Activated naive CD8-positive, alpha-beta T cell treated with anti-CD3 and anti-CD28 coated beads, Interleukin-2, amount 50 U/mL, for 24 hours (primary cell): ENCODE data around the gene CLTA.
A peak's percentile ranks its signal among the peaks of the same experiment; 100 is the strongest.

Experiments used
- ATAC-seq: fragments of 150-1000 bp; cut with Tn5 transposase; one replicate; pipeline ENCODE4 v1.10.0; 2021
- DNase-seq: peaks from one replicate; pipeline ENCODE4 v3.0.0; 2021
- H3K27ac Mint-ChIP-seq: one replicate; pipeline ENCODE4 v1.8.0; 2021; ENCODE audit warnings: mild to moderate bottlenecking, mixed read lengths
- H3K27me3 Mint-ChIP-seq: one replicate; pipeline ENCODE4 v1.8.0; 2021; ENCODE audit warnings: mixed read lengths
- H3K36me3 Mint-ChIP-seq: one replicate; pipeline ENCODE4 v1.8.0; 2021; ENCODE audit warnings: low read depth, mixed read lengths
- H3K4me1 Mint-ChIP-seq: one replicate; pipeline ENCODE4 v1.8.0; 2021; ENCODE audit warnings: mixed read lengths
- H3K4me3 Mint-ChIP-seq: one replicate; pipeline ENCODE4 v1.8.0; 2021; ENCODE audit warnings: mild to moderate bottlenecking, moderate library complexity, mixed read lengths
- H3K9me3 Mint-ChIP-seq: one replicate; pipeline ENCODE4 v1.8.0; 2021; ENCODE audit warnings: mixed read lengths

The CLTA gene

GRCh38 chr9:36191290-36191645 is 547 bp downstream of the CLTA start:
- H3K27me3 Mint-ChIP-seq: peaks cover 6% of the 10 kb centered on the region
- H3K4me1 Mint-ChIP-seq: peaks cover 48% of the 10 kb centered on the region
- peak overlapping the region; percentile 98 for H3K4me3 Mint-ChIP-seq
- ATAC-seq: no peak
- H3K27ac Mint-ChIP-seq: peak overlapping the region; percentile 69
- peaks cover 23% of the 10 kb centered on the region for H3K36me3 Mint-ChIP-seq
- no peaks in the 10 kb centered on the region for H3K9me3 Mint-ChIP-seq
- peak; percentile 46 for DNase-seq

DNA sequence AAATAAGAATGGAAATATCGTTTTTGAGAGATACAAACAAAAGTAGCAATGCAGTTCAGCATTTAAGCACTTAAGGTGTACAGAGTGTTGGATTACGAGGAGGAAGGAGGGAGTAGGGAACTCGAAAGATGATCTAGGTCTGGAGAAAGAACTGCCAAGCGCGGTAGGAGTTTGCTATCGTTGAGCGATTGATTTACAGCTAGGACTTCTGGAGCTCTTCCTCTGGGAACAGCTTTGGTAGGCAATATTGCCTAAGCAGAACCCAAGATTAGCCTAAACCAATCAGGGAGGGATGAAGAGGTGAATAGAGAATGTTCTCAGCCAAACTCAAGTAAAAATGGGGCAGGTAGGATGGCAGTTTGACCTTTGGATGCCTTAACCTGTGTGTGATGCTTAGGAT is 965 bp downstream of the CLTA start:
- peak overlapping the region; percentile 98 for H3K4me3 Mint-ChIP-seq
- peaks cover 25% of the 10 kb centered on the region for H3K36me3 Mint-ChIP-seq
- H3K27ac Mint-ChIP-seq: peak overlapping the region; percentile 69
- no peaks in the 10 kb centered on the region for H3K9me3 Mint-ChIP-seq
- DNase-seq (no peak), ATAC-seq (no peak)
- peaks cover 48% of the 10 kb centered on the region for H3K4me1 Mint-ChIP-seq
- H3K27me3 Mint-ChIP-seq: peaks cover 6% of the 10 kb centered on the region

- Mint-ChIP-seq H3K27ac (no peak overlapping the region), H3K4me1 (peaks cover 46% of the 10 kb centered on the region), H3K27me3 (peaks cover 6% of the 10 kb centered on the region)
Measured at GRCh38 chr9:36192196-36192595, 1.5 kb downstream of the CLTA start.

DNA sequence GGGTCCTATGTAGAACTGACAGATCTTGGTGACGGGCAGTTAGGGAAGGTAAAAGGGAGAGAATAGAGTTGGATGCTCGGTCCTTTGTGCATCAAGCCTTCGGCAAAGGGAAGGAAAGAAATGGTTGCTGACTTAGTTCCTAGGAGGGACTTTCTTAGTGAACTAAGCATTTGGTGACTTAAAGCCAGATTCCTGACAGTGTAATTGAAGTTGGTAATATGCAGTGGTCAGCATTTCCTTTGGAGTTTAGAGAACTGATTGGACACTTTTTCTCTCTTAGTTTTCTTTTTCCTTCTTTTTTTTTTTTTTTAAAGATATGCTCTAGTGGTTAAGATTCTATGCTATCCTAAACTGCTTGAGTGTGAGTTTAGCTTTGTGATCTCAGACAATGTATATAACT is 2.3 kb downstream of the CLTA start:
- no peaks in the 10 kb centered on the region for H3K9me3 Mint-ChIP-seq
- peak overlapping the region; percentile 98 for H3K4me3 Mint-ChIP-seq
- ATAC-seq (no peak), DNase-seq (no peak)
- peaks cover 45% of the 10 kb centered on the region for H3K4me1 Mint-ChIP-seq
- peaks cover 32% of the 10 kb centered on the region for H3K36me3 Mint-ChIP-seq
- peak overlapping the region; percentile 35 for H3K27ac Mint-ChIP-seq
- peaks cover 6% of the 10 kb centered on the region for H3K27me3 Mint-ChIP-seq

More at GRCh38 chr9:36192196-36192595, 1.5 kb downstream of the CLTA start:
- H3K4me3 Mint-ChIP-seq: peak overlapping the region; percentile 98
- peaks cover 27% of the 10 kb centered on the region for H3K36me3 Mint-ChIP-seq
- ATAC-seq: no peak
- no peak for DNase-seq
- H3K9me3 Mint-ChIP-seq: no peaks in the 10 kb centered on the region

GRCh38 chr9:36194326-36195000 is 3.7 kb downstream of the CLTA start:
- peaks cover 37% of the 10 kb centered on the region for H3K36me3 Mint-ChIP-seq

GRCh38 chr9:36204906-36205547 is 14.3 kb downstream of the CLTA start:
- H3K27ac Mint-ChIP-seq: no peak overlapping the region
- peaks cover 45% of the 10 kb centered on the region for H3K4me1 Mint-ChIP-seq
- H3K36me3 Mint-ChIP-seq: peaks cover 77% of the 10 kb centered on the region
- ATAC-seq: no peak
- no peak overlapping the region for H3K4me3 Mint-ChIP-seq
- no peak for DNase-seq
- H3K9me3 Mint-ChIP-seq: no peaks in the 10 kb centered on the region
- H3K27me3 Mint-ChIP-seq: no peaks in the 10 kb centered on the region

More at GRCh38 chr9:36194326-36195000, 3.7 kb downstream of the CLTA start:
- Mint-ChIP-seq H3K4me1 (peaks cover 45% of the 10 kb centered on the region), H3K27ac (no peak overlapping the region), H3K4me3 (no peak overlapping the region), H3K27me3 (peaks cover 2% of the 10 kb centered on the region), H3K9me3 (no peaks in the 10 kb centered on the region)
- ATAC-seq (no peak), DNase-seq (no peak)

DNA sequence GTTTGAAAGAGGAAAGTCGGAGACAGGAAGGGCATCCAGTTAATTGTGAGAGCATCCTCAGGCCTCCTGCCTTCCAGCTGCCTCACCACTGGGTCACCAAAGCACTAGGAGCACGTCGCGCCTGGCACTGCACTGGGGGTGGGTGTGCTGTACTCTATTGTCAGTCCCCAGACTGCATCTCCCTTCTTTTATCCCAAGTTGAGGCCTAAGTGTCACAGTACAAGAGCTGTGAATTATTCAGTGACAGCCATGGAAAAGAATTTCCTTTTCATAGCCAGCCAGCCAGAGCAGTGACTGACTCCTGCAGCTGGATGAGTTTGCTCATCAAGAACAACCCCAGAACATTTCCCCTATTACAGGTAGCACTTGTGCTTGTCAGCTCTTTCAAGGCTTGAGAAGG is 16.3 kb downstream of the CLTA start:
- ATAC-seq (no peak), DNase-seq (no peak)
- peaks cover 76% of the 10 kb centered on the region for H3K36me3 Mint-ChIP-seq
- H3K27ac Mint-ChIP-seq: peak overlapping the region; percentile 82
- no peaks in the 10 kb centered on the region for H3K9me3 Mint-ChIP-seq
- H3K4me3 Mint-ChIP-seq: no peak overlapping the region
- peaks cover 50% of the 10 kb centered on the region for H3K4me1 Mint-ChIP-seq
- no peaks in the 10 kb centered on the region for H3K27me3 Mint-ChIP-seq

- peaks cover 72% of the 10 kb centered on the region for H3K36me3 Mint-ChIP-seq
- peak overlapping the region; percentile 82 for H3K27ac Mint-ChIP-seq
- peaks cover 50% of the 10 kb centered on the region for H3K4me1 Mint-ChIP-seq
- no peaks in the 10 kb centered on the region for H3K27me3 Mint-ChIP-seq
- H3K9me3 Mint-ChIP-seq: no peaks in the 10 kb centered on the region
- ATAC-seq (peak; percentile 55), DNase-seq (no peak)
- H3K4me3 Mint-ChIP-seq: peak overlapping the region; percentile 8
Measured at GRCh38 chr9:36207546-36208012, 16.9 kb downstream of the CLTA start.

DNA sequence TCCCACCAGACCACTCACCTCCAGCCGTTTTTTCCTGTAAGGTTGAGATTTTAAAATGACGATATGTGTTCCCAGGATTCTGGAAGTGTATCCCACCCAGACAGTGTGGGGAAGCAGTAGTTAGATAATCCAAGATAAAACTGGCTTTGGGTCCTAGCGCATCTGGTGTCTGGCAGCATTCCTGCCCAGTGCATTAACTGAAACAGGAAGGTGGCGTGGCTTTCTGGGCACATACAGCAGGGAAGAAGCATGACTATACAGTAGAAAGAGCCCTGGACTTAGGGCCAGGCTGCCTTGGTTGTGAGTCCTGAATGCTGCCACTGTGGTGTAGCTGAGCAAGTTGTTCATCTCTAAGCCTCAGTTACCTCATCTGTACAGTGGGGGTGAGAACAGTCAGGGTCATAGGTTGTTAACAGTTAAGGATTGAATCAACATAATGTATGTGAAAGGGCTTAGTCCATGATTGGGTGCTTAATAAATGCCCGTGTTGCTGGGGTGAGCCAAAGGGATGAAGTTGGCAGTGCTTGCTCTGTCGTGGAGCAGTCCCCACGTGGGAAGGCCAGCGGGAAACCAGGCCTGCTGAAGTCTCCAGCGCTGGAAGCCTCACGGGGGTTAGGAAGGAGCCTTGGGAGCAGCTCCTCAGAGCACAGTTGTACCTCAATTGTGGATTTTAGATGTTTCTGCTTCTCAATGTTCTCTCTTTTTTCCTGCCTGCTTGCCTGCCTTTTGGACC is 18.0 kb downstream of the CLTA start:
- H3K36me3 Mint-ChIP-seq: peaks cover 71% of the 10 kb centered on the region
- ATAC-seq: no peak

GRCh38 chr9:36210722-36211121 is 20.0 kb downstream of the CLTA start:
- Mint-ChIP-seq H3K4me1 (peaks cover 57% of the 10 kb centered on the region), H3K9me3 (no peaks in the 10 kb centered on the region), H3K27ac (peak overlapping the region; percentile 37), H3K4me3 (no peak overlapping the region), H3K27me3 (no peaks in the 10 kb centered on the region), H3K36me3 (peaks cover 58% of the 10 kb centered on the region)
- DNase-seq (no peak), ATAC-seq (no peak)

More for the DNA sequence above, 18.0 kb downstream of the CLTA start:
- Mint-ChIP-seq H3K27ac (peak overlapping the region; percentile 82), H3K4me3 (no peak overlapping the region), H3K27me3 (no peaks in the 10 kb centered on the region), H3K4me1 (peaks cover 56% of the 10 kb centered on the region), H3K9me3 (no peaks in the 10 kb centered on the region)
- DNase-seq: no peak

- H3K9me3 Mint-ChIP-seq: no peaks in the 10 kb centered on the region
- no peak for DNase-seq
- H3K4me1 Mint-ChIP-seq: peaks cover 52% of the 10 kb centered on the region
- no peak overlapping the region for H3K4me3 Mint-ChIP-seq
- H3K27me3 Mint-ChIP-seq: no peaks in the 10 kb centered on the region
- H3K36me3 Mint-ChIP-seq: peaks cover 57% of the 10 kb centered on the region
- H3K27ac Mint-ChIP-seq: peak overlapping the region; percentile 37
- no peak for ATAC-seq
Measured at GRCh38 chr9:36211510-36211909, 20.8 kb downstream of the CLTA start.

DNA sequence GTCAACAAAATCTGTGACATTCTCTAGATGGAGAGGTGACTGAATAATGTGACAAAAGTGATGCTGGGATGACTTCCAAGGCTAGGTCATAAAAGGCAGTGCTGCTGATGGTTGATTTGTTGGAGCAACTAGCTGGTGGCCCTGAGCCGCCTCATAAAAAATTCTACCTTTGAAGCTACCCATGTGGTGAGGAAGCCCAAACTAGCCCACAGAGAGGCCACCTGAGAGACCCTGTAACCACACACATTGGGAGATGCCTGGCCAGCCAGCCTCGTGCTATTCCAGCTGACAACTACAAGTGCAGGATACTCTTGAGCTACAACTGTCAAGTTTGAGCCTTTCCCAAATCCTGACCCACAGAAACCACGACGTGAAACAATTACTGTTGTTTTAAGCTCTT is 22.7 kb downstream of the CLTA start:
- DNase-seq (no peak), ATAC-seq (no peak)
- Mint-ChIP-seq H3K9me3 (no peaks in the 10 kb centered on the region), H3K27ac (no peak overlapping the region), H3K27me3 (no peaks in the 10 kb centered on the region), H3K36me3 (peaks cover 50% of the 10 kb centered on the region), H3K4me1 (peaks cover 47% of the 10 kb centered on the region), H3K4me3 (no peak overlapping the region)

- Mint-ChIP-seq H3K4me3 (no peak overlapping the region), H3K9me3 (no peaks in the 10 kb centered on the region), H3K27me3 (no peaks in the 10 kb centered on the region), H3K36me3 (peaks cover 45% of the 10 kb centered on the region), H3K4me1 (peaks cover 47% of the 10 kb centered on the region), H3K27ac (no peak overlapping the region)
- ATAC-seq (no peak), DNase-seq (no peak)
Measured at GRCh38 chr9:36213989-36214388, 23.3 kb downstream of the CLTA start.

GRCh38 chr9:36214571-36214970 is 23.9 kb downstream of the CLTA start:
- Mint-ChIP-seq H3K4me1 (peaks cover 44% of the 10 kb centered on the region), H3K36me3 (peaks cover 39% of the 10 kb centered on the region), H3K4me3 (no peak overlapping the region), H3K27ac (no peak overlapping the region), H3K27me3 (no peaks in the 10 kb centered on the region), H3K9me3 (no peaks in the 10 kb centered on the region)
- no peak for DNase-seq
- no peak for ATAC-seq
